Measurements from ENCODE around the gene GAPDH.

Gene GAPDH

GRCh38 chr12:6529291-6529737 lies 5.0 kb upstream of the GAPDH start:
- Histone ChIP-seq H3K27me3 (ENCODE audit: insufficient read depth, poor library complexity, severe bottlenecking) (no peaks in the 10 kb centered on the region), H3K27ac (replicated peaks) (no peak overlapping the region), H3K4me3 (replicated peaks; ENCODE audit: insufficient read depth, low read length) (no peak overlapping the region)
- no peak for DNase-seq (ENCODE audit: low read depth in 1 of 2, low spot score in 1 of 2)
- TF ChIP-seq REST (IDR thresholded peaks at IDR 0.05; ENCODE audit: insufficient replicate concordance, low read depth) = no peak
- no peak for TF ChIP-seq CTCF (IDR thresholded peaks at IDR 0.05; ENCODE audit: insufficient read depth, low read length)
- TF ChIP-seq POLR2AphosphoS5 (IDR thresholded peaks at IDR 0.05; ENCODE audit: low read depth) = no peak
- TF ChIP-seq GABPA (IDR thresholded peaks at IDR 0.05; ENCODE audit: low read depth) = no peak
- TF ChIP-seq SPI1 (IDR thresholded peaks at IDR 0.05; ENCODE audit: borderline replicate concordance, low read depth) = no peak

- no peak overlapping the region for H3K4me3 ChIP-seq (replicated peaks; ENCODE audit: insufficient read depth, low read length)
- no peak for TF ChIP-seq SPI1 (IDR thresholded peaks at IDR 0.05; ENCODE audit: borderline replicate concordance, low read depth)
- no peak for TF ChIP-seq REST (IDR thresholded peaks at IDR 0.05; ENCODE audit: insufficient replicate concordance, low read depth)
- no peak for TF ChIP-seq CTCF (IDR thresholded peaks at IDR 0.05; ENCODE audit: insufficient read depth, low read length)
- no peak for TF ChIP-seq GABPA (IDR thresholded peaks at IDR 0.05; ENCODE audit: low read depth)
- TF ChIP-seq POLR2AphosphoS5 (IDR thresholded peaks at IDR 0.05; ENCODE audit: low read depth) = no peak
- H3K27me3 ChIP-seq (ENCODE audit: insufficient read depth, poor library complexity, severe bottlenecking) = no peaks in the 10 kb centered on the region
- H3K27ac ChIP-seq (replicated peaks) = no peak overlapping the region
- no peak for DNase-seq (ENCODE audit: low read depth in 1 of 2, low spot score in 1 of 2)
Observed at GRCh38 chr12:6530576-6531260, 3.6 kb upstream of the GAPDH start.

- Histone ChIP-seq H3K4me3 (replicated peaks; ENCODE audit: insufficient read depth, low read length) (peak overlapping the region; percentile 89), H3K27ac (replicated peaks) (peak overlapping the region; percentile 98), H3K27me3 (ENCODE audit: insufficient read depth, poor library complexity, severe bottlenecking) (no peaks in the 10 kb centered on the region)
- DNase-seq (ENCODE audit: low read depth in 1 of 2, low spot score in 1 of 2) = peak; percentile 94 to 96
- no peak for TF ChIP-seq CTCF (IDR thresholded peaks at IDR 0.05; ENCODE audit: insufficient read depth, low read length)
- no peak for TF ChIP-seq SPI1 (IDR thresholded peaks at IDR 0.05; ENCODE audit: borderline replicate concordance, low read depth)
- peak; percentile 81 for TF ChIP-seq POLR2AphosphoS5 (IDR thresholded peaks at IDR 0.05; ENCODE audit: low read depth)
- TF ChIP-seq GABPA (IDR thresholded peaks at IDR 0.05; ENCODE audit: low read depth) = no peak
- TF ChIP-seq REST (IDR thresholded peaks at IDR 0.05; ENCODE audit: insufficient replicate concordance, low read depth) = no peak
Observed at GRCh38 chr12:6532051-6532926, 2.0 kb upstream of the GAPDH start.

Data from HL-60 (cell line).